Inferior parietal cortex (tissue), 1 donor: Measurements from ENCODE around the gene ASIC3.

Experiments
- DNase-seq: peaks from one replicate; pipeline ENCODE4 v3.0.0-alpha.2; 2016; ENCODE audit errors: extremely low spot score

ASIC3 gene

DNA sequence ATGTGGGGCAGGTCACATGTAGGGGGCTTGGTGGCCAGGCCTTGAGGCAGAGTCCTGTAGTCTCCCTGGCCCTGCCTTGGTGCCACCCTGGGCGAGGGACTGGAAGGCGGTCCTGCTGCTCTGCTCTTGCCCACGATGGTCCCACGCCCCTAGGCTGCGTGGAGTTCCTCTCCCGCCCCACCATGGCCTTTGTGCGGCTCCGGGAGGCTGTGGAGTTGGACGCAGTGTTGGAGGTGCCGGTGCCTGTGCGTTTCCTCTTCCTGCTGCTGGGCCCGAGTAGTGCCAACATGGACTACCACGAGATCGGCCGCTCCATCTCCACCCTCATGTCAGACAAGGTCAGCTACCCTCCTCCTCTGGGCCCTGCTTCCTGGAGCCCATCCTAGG is 22.2 kb downstream of the ASIC3 start:
- DNase-seq: no peak

DNA sequence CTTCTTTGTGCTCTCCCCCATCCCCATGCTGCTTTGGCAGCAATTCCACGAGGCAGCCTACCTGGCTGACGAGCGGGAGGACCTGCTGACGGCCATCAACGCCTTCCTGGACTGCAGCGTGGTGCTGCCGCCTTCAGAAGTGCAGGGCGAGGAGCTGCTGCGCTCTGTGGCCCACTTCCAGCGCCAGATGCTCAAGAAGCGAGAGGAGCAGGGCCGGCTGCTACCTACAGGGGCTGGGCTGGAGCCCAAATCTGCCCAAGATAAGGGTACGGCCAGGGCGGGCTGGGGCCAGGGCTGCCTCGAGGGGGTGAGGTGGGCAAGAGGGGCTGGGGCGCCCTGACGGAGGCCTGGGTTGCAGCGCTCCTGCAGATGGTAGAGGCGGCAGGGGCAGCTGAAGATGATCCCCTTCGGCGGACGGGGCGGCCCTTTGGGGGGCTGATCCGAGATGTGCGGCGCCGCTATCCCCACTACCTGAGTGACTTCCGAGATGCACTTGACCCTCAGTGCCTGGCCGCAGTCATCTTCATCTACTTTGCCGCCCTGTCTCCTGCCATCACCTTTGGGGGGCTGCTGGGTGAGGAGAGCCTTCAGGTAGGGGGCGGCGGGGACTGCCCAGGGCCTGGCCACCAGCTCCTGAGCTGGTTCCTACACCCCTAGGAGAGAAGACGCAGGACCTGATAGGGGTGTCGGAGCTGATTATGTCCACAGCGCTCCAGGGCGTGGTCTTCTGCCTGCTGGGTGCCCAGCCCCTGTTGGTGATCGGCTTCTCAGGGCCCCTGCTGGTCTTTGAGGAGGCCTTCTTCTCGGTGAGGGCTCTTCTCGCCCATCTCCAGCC is 22.9 kb downstream of the ASIC3 start:
- no peak for DNase-seq

DNA sequence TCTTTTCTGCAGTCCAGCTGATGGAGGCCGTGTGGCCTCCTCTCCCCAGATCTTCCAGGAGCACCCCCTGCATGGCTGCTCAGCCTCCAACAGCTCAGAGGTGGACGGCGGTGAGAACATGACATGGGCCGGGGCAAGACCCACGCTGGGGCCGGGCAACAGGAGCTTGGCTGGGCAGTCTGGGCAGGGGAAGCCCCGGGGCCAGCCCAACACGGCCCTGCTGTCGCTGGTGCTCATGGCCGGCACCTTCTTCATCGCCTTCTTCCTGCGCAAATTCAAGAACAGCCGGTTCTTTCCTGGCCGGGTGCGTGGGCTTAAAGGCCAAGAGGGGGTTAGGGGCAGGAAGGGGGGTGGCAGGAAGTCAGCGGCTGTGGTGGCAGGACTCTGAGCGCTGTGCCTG is 25.7 kb downstream of the ASIC3 start:
- no peak for DNase-seq

DNA sequence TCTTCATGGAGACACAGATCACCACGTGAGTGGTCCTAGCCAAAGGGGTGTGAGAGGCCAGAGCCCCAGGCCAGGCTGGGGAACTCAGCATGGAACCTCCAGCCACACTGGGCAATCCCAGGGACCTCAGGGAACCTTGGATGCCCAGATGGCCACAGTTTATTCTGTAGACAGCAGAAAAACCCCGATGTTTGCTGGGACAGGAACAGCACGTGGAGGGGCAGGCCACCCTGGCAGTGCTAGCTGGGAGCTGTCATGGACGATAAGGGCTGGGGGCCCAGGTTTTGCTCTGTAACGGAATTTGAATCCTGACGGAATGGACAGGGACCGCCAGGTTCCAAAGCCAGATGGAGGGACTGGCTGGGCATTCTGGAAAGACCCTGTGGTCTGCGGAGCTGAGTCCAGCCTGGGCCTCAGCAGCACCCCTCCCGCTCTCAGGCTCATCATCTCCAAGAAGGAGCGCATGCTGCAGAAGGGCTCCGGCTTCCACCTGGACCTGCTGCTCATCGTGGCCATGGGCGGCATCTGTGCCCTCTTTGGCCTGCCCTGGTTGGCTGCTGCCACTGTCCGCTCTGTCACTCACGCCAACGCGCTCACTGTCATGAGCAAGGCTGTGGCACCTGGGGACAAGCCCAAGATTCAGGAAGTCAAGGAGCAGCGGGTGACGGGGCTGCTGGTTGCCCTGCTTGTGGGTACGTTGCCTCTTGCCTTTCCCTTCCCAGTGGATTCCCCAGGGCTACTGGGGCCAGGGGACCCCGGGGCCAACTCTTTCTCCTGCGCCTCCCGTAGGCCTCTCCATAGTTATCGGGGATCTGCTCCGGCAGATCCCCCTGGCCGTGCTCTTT is 26.7 kb downstream of the ASIC3 start:
- DNase-seq: no peak

DNA sequence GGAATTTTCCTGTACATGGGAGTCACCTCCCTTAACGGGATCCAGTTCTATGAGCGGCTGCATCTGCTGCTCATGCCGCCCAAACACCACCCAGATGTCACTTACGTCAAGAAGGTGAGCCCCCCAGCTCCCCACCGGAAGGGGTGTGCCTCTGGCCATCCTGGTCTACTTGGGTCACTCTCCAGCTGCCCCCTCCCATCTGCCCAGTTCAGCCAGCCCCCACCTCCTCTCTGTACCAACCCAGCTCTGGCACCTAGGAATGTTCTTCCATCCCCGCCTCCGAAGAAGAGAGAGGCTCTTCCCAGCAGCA is 27.3 kb downstream of the ASIC3 start:
- DNase-seq: no peak

DNA sequence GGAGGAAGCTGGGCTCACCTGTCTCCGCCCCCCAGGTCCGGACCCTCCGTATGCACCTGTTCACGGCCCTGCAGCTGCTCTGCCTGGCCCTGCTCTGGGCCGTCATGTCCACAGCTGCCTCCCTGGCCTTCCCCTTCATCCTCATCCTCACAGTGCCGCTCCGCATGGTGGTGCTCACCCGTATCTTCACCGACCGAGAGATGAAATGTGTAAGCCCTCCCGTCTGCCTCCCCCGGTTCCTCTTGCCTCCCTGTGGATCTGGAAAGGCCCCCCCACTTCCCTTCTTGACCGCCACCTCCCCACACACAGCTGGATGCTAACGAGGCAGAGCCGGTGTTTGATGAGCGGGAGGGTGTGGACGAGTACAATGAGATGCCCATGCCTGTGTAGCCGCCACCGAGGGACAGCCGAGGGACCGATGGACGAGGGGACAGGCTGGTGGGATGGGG is 27.7 kb downstream of the ASIC3 start:
- DNase-seq: no peak

DNA sequence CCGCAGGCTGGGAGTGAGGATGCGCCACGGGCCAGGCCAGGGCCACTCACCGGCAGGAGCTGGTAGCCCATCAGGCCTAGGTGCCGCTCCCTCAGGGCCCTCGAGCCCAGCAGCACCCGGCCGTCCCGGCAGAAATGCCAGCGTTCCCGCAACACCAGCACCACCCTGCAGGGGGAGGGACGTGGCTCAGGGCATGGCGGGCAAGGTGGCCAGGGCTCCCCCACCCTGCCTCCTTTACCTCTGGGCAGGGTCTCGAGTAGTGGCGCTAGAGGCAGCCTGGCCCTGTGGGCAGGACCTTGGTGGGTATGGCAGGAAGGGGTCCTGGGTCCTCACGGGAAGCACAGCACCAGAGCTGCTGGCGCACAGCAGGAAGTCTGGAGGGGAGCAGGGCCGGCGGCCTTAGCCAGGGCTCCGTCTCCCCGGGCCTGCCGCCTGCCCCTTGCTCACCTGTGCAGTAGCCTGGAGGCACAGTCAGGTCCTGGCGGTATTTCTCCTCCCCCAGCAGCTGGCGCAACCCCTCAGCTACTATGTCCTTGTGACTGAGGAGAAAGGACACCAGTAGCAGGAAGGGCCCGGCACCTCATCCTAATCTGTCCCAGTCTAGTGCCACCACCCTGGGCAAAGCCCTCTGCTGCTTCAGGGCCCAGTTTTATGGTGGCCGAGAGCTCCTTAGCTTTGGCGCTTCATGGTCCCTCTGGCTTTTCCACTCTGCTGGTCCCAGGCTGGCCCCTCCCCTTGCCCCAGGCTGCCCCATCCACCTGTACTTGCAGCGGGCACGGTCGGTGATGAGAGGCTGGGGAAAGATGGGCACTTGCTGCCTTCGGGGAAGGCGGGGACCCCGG is 28.8 kb downstream of the ASIC3 start:
- DNase-seq: no peak

DNA sequence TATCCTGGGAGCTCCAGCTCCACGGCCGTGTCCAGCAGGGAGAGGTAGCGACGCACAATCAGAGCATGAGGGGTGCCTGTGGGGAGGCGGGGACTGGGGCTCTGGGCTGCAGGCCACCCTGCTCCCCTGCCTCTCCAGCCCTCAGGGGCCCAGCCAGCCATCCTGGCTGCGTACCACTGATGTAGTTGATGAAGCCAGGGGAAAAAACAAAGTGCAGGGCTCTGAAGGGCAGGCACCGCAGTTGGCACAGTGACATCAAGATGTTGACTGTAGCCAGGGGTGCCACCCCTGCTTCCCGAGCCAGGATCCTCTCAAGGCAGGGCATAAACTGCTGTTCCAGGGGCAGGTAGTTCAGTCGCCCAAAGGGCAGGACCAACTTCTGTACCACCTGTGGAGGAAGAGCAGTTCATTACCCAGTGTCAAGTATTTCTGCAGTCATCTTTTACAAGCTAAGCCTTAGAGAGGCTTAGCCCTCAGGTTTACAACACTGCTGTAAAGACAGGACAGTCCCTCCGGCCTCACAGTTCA is 29.4 kb downstream of the ASIC3 start:
- no peak for DNase-seq

DNA sequence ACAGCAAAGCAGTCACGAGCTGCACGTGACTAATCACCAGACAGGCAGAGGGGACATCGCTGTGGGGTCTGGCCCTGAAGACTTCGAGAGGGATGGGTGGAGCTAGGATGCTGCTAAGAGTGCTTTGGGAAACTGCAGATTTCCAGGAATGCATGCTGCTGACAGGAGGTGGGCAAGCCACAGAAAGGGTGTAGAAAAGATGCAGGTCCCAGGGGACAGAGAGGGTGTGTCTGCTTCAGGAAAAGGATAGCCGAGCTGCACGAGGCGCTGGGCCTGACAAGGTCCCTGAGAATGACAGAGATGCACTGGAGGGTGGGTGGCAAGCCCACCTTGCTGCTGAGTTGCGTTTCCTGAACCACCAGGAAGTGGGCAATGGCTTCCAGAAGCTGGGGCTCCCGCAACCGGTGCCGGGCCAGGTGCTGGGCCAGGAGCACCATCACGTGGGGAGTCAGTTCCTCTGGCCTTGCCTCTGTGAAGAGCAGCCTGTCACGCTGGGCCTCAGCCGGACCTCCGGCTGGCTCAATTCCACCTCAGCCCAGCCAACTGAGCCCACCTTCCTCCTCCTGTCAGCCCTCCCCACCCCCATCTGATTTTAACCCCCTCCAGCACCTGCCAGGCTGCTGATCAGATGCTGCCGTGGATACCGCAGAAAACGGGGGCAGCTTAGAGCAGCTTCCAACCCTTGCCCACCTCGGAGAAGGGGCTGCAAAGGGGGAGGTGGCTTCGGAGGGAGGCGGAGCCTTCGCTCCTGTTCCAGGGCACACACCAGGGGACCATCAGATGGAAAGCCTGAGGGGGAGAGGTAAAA is 30.1 kb downstream of the ASIC3 start:
- no peak for DNase-seq

DNA sequence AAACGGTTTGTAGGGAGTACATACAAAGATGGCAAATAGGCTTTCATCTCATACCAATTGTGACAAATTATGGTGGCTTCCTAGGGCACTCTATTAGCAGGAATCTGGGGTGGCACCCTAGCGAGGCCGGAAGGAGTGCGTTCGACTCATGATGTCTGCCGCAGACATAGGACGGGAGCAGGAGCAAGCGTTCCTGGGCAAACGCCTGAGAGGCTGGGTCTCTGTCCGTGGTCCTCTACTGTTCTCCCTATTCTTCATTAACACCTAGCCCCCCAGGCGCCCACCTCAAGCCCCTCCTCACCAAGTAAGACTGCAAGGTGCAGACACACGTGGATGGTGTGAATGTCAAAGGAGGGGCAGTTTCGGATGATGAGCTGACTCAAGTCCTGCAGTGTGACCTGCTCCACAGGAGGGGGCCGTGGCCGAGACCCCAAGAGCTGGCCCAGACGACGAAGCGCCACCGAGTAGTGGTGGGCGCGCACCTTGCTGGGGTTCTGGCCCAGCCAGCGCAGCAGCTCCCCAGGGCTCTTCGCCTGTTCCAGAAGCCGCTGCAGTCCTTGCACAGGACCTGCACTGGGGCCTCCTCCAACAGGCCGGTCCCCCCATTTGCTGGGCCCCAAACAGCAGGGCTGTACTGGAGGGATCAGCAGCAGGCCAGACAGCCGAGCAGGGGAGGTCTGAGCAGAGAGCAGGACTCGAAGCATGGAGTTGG is 31.0 kb downstream of the ASIC3 start:
- DNase-seq: no peak

DNA sequence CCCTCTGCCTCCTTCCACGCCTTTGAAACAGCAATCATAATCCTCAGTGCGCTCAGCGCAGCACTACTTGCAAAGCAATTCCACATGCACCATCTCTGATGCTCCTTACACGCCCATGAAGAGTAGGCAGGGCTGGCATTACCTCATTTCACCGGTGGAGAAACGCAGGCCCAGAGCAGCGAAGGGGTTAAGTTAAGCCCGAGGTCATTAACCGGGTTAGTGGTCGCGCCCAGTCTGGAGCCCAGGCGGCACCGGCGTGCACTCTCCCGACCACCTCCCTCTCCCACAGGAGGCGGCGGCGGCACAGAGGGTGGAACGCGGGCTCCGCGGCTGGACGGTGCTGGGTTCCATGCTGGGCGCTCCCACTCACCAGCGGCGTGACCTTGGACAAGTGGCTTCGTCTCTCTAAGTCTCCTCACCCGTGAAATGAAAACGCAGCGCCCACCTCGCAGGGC is 31.8 kb downstream of the ASIC3 start:
- no peak for DNase-seq

DNA sequence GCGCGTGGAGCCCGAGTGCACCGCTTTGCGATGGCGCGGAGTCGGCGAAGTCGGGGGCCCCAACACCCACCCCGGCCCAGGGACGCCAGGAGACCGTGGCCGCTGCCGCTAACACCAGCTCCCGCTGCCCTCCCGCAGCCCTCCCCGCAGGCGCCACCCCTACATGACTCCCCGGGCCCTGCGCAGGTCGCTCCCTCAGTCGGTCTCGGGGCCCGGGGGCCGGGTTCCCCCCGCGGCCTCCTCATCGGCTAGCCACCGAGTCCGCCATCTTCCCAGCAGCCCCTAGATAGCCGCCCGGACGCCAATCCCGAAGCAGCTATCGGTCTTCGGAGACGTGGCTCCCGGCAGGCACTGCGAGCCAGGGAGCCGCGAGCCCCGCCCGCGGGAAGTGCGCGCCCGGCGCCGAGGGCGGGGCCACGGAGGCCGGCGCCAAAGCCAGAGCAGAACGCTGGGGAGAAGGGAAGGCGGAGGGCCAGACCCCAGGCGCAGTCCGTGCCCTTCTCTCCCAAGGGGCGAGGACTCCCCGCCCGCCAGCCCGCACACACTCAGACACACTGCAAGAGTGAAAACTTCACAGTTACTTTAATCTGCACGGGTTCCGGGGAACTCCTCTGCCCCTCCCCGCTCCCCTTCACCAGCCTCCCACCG is 32.3 kb downstream of the ASIC3 start, which contains the start of gene FASTK:
TSS of gene FASTK (minus strand) at position 288 of the 648 bp plus-strand sequence. CDS start at position 245, 43 bp downstream.
- peak; percentile 94 for DNase-seq

DNA sequence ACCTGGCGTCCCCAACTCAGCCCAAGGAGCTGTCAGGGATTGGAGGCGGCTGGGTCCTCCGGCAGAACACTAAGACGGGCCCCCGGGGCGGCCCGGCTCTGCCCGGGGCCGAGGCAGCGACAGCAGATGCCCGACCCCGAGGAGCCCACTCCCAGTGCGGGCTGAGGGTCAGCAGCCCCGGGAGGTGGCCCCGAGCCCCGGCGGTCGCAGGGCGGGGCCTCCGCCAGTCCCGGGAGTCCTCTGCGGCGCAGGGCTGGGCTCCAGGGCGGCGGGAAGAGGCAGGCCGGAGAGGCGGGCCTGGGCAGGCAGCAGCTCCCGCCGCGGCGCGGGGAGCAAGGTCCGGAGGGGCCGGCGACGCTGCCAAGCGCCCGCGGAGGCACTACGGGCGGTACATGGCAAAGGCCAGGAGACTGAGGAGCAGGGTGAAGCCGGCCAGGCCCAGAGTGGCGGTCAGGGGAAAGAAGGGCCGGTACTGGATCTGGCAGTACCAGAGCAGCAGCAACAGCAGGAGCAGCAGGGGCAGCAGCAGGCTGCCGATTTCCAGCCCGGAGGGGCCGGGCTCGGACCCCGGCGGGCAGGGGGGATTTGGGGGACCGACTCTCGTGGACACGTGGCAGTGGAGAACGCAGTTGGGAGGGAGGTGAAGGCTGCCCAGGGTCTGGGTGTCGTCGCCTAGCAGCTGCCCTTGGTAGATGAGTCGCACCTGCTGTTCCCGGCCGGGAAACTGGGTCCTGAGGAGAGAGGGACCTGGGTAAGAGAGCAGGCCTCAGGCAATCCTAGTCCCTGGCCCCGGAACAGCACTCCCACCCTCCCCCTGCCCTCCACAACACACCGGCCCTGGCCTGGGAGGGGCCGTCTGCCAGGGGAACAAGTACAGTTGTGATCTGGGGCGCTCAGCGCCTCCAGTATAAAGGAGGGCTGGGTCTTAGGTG is 33.1 kb downstream of the ASIC3 start:
- DNase-seq: no peak

DNA sequence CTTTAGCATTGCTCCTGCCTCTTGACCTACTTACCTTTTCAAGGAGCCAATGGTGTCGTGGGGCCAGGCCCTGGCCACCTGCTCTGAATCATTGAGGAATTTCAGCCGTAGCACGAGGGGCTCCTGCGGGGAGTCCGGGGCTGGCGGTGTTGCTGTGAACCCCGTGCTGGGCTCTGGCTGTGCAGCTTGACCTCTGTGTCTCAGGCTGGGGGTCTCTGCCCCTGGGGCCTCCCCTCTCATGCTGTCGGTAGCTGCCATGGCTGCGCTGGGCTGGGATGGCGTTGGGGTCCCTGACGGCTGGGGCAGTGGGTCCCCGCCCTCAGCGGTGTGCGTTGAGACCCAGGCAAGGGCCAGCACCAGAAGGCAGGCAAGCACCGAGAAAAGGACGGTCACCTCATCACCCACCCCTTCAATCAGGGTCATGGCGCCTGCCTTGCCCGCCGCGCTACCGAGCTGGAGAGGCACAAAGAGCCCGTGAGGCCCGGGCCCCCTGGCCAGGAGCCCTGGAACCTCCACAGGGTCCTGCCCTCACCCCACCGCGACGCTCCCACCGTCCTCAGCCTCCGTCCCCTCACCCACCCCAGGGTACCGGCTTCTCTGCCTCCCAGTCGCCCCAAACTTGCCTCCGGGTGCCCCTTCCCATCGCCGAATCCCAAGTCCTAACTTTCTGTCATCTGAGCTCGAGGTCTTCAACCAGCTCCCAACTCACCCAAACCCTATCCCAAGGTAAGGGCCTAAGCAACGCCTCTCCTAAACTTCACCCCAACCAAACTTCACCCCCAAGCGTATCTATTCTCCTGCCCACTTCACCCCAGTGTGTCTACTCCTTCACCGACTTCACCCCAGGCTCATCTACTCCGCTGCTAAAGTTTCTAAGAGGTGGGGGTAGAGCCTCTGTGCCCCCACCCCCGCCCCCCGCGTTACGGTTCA is 34.1 kb downstream of the ASIC3 start:
- DNase-seq: no peak

DNA sequence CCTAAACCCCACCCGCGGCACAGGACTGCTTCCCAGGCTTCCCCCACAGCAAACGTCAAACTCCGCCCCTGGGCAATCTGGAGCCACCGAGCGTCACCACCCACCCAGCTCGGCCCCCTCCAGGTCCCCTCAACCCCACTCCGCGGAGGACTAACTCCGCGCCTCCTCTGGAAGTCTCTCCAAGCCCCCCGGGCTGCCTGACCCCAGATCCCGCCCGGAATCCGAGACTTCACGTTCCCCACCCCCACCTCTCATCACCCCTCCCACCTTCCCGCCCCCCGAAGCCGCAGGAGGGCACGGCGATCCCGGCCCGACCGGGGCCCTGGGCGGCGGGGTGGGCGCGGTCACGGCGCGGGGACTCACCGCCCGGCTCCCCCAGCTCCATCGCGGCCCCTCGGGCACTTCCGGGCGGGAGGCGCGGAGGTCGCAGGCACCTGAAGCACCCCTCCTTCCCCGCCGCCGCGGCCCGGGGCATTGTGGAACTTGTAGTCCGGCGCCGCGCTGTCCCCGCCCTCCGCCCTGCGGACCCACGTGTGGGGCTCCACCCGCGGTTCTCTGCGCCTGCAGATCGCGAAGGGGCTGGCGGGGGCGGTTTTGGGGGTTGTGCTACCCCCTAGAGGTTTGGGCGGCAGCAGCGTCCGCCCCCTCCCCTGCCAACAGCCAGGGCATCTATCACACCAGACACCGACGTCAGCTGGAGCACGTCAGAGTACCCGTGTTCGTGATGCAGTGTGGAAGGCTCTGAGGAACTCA is 34.9 kb downstream of the ASIC3 start, which contains the start of gene TMUB1:
TSS of gene TMUB1 (minus strand) at position 423 of the 753 bp plus-strand sequence. CDS start 930 bp downstream, outside the sequence.
- DNase-seq: no peak

DNA sequence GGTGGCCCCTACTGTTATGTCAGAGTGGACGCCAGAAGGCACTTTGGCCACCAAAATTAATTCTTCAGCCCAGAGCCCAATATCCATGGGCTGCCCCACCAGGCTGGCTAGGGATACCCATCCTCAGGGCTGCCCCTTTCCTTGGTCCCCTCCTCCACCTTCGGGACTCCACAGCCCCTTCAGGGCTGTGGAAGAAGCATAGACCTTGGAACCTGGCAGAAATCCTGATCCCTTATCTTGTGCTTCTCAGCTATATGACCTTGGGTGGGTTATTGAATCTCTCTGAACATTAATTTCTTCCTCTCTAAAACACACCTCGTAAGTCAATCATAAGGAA is 35.5 kb downstream of the ASIC3 start:
- DNase-seq: no peak

DNA sequence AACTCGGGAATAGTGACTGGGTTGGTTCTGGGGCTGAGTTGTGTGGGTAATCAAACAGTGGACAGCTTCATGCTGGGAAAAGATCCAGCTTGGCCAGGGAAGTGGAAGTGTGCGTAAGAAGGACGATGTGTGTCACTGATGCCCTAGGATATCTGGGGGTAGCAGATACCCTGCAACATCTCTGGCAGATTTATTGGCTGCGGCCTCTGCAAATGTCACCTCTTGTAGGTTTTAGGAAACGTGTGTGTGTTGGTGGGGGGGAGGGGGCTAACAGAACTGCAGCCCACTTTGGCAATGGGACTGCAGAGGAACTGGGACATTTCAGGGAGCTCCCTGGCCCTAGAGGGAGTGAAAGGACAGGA is 37.0 kb downstream of the ASIC3 start:
- DNase-seq: no peak
